Activated naive CD4-positive, alpha-beta T cell treated with anti-CD3 and anti-CD28 coated beads, Interleukin-2, amount 10 ng/mL, durations not matched to agents 7 days and 5 days (primary cell): ENCODE measurements around the gene JAML.
"Not testable (repeated sequence)": the region's sequence is repeated elsewhere in the genome, so short reads cannot be mapped to it uniquely, and the experiment has no call there.

Experiments used
- CTCF ChIA-PET: fragments of 350-600 bp; sonication (Branson Sonifier 250); formaldehyde crosslinking; loops from one replicate; lab custom pipeline; 2021; ENCODE audit warnings: antibody characterized with exemption; lab: Charles Lee
- DNase-seq: peaks from one replicate; pipeline ENCODE4 v3.0.0-alpha.2; 2020
- H3K27ac Mint-ChIP-seq: one replicate; pipeline ENCODE4 v1.8.0; 2021; ENCODE audit warnings: mild to moderate bottlenecking, moderate library complexity, mixed read lengths
- H3K27me3 Mint-ChIP-seq: one replicate; pipeline ENCODE4 v1.8.0; 2021; ENCODE audit warnings: mild to moderate bottlenecking, mixed read lengths
- H3K36me3 Mint-ChIP-seq: one replicate; pipeline ENCODE4 v1.8.0; 2021; ENCODE audit warnings: mixed read lengths
- H3K4me1 Mint-ChIP-seq: one replicate; pipeline ENCODE4 v1.8.0; 2021; ENCODE audit warnings: mixed read lengths
- H3K4me3 Mint-ChIP-seq: one replicate; pipeline ENCODE4 v1.8.0; 2021; ENCODE audit warnings: mild to moderate bottlenecking, moderate library complexity, mixed read lengths
- H3K9me3 Mint-ChIP-seq: one replicate; pipeline ENCODE4 v1.8.0; 2021; ENCODE audit warnings: mixed read lengths

JAML gene

DNA sequence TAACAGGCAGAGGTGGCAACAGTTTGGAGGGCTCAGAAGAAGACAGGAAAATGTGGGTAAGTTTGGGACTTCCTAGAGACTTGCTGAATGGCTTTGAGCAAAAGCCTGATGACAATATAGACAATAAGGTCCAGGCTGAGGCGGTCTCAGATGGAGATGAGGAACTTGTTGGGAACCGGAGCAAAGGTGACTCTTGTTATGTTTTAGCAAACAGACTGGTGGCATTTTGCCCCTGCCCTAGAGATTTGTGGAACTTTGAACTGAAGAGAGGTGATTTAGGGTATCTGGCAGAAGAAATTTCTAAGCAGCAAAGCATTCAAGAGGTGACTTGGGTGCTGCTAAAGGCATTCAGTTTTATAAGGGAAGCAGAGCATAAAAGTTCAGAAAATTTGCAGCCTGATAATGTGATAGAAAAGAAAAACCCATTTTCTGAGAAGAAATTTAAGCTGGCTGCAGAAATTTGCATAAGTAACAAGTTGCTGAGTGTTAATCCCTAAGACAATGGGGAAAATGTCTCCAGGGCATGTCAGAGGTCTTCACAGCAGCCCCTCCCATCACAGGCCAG is 33.8 kb downstream of the JAML start:
- H3K27ac Mint-ChIP-seq, CTCF ChIA-PET, H3K4me1 Mint-ChIP-seq, DNase-seq, H3K4me3 Mint-ChIP-seq: not testable (repeated sequence)
- peaks cover 47% of the 10 kb centered on the region for H3K27me3 Mint-ChIP-seq
- peaks cover 34% of the 10 kb centered on the region for H3K36me3 Mint-ChIP-seq
- H3K9me3 Mint-ChIP-seq, result peaks cover 17% of the 10 kb centered on the region

DNA sequence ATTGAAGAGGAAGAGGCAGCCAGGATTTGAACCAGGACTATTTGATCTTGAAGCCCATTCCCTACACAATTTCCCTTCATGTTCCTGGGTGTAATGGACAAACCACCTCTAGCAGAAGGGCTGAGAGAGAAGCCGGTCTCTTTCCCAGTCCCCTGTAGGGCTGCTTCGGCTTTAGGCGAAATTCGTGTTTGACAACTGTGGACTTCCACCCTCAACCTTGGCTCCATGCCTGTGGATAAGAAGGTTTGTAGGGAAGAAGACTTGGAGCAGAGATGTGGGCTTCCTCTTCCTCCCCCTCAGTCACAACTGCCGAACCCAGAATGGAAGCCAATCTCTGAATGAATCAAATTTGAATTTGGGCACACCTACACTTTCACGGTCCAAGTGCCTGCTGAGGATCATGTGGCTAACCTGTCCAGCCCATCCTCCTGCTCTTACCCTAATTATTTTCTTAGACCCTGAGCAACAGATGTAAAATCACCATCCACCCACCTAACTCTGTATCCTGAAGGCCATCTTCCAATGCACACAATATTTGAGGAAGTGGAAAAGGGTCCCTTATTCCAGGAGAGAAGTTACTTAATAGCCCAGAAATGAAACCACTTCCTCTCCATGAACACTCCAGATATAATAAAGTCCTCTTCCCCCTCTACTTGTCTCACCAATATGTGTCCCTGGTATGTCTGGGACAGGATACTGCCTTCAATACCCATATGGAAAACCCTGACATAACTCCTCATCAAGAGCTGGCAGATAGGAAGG is 38.3 kb downstream of the JAML start:
- no peak for DNase-seq
- no peaks in the 10 kb centered on the region for H3K4me1 Mint-ChIP-seq
- no peak overlapping the region for H3K27ac Mint-ChIP-seq
- no peak overlapping the region for H3K4me3 Mint-ChIP-seq
- CTCF ChIA-PET, result interaction anchor here (2.7 kb wide), 1 partner anchor 15 kb away, joined by 14 read pairs; no protein-coding TSS in a partner anchor
- H3K36me3 Mint-ChIP-seq, result peaks cover 4% of the 10 kb centered on the region
- H3K9me3 Mint-ChIP-seq, result peaks cover 8% of the 10 kb centered on the region
- H3K27me3 Mint-ChIP-seq, result peaks cover 72% of the 10 kb centered on the region

DNA sequence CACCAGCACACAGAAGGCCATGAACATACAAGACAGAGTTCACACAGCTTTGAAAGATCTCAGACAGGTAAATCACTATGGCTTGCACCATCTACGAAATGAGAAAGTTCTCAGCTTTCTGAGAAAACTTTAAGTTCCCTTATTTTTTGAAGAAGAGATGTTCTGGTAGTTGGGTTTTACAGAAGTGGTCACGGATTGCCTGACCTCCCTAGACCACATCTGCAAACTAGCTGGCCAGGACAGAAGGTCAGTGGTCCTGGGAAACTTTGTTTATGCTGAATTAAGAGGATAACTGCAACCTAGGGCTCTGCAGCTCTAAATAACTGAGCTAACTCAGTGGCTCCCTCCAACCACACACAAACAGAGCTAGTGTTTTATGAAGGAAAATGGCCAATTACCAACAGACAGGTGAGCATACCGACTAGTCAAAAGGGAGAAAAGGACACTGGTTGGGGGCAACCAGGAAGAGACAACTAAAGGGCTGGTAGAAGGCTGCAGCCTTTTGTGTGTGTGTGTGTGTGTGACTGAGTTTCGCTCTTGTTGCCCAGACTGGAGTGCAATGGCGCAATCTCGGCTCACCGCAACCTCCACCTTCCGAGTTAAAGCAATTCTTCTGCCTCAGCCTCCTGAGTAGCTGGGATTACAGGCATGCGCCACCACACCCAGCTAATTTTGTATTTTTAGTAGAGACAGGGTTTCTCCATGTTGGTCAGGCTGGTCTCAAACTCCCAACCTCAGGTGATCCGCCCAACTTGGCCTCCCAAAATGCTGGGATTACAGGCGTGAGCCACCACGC is 39.8 kb downstream of the JAML start:
- Mint-ChIP-seq H3K27ac (no peak overlapping the region), H3K36me3 (no peaks in the 10 kb centered on the region), H3K4me1 (no peaks in the 10 kb centered on the region), H3K4me3 (no peak overlapping the region), H3K27me3 (peaks cover 75% of the 10 kb centered on the region), H3K9me3 (no peaks in the 10 kb centered on the region)
- CTCF ChIA-PET, result interaction anchor here (0.9 to 2.7 kb wide), 5 partner anchors 9 to 111 kb away, joined by 3 to 14 read pairs (median 5); no protein-coding TSS in a partner anchor
- no peak for DNase-seq

DNA sequence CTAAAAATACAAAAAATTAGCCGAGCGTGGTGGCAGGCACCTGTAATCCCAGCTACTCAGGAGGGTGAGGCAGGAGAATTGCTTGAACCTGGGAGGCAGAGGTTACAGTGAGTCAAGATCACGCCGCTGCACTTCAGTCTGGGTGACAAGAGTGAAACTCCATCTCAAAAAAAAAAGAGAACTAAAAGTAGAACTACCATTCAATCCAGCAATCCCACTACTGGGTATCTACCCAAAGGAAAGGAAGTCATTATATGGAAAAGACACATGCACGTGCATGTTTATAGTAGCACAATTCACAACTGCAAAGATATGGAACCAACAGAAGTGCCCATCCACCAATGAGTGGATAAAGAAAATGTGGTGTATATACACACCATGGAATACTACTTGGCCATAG is 41.1 kb downstream of the JAML start:
- H3K9me3 Mint-ChIP-seq, H3K36me3 Mint-ChIP-seq, DNase-seq, H3K4me1 Mint-ChIP-seq, H3K27ac Mint-ChIP-seq, H3K4me3 Mint-ChIP-seq: not testable (repeated sequence)
- peaks cover 67% of the 10 kb centered on the region for H3K27me3 Mint-ChIP-seq
- CTCF ChIA-PET, result interaction anchor here (0.9 to 2.7 kb wide), 4 partner anchors 12 to 112 kb away, joined by 3 to 14 read pairs (median 4); no protein-coding TSS in a partner anchor

DNA sequence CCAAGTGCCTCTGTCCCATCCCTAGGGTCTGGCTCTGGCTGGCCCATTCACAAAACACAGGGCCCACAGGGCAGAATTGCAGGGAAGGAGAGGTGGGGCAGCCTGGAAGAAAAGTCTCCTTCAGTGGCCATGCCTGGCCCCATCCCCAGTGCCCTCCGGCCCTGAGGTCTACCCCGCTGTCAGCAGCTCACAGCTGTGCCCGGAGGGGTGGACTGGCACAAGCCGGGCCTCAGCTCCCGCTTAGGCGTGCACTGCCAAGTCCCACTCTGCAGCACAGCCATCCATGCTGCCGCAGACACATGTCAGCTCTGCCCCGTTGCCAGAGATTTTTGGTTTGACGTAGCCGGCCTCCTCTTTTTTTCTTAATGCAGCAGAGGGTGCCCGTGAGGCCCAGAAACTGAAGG is 44.5 kb downstream of the JAML start:
- DNase-seq, result peak; percentile 32
- CTCF ChIA-PET, result interaction anchor here (0.8 to 3.4 kb wide), 5 partner anchors 9 to 407 kb away, joined by 3 to 29 read pairs (median 5); no protein-coding TSS in a partner anchor
- no peaks in the 10 kb centered on the region for H3K36me3 Mint-ChIP-seq

DNA sequence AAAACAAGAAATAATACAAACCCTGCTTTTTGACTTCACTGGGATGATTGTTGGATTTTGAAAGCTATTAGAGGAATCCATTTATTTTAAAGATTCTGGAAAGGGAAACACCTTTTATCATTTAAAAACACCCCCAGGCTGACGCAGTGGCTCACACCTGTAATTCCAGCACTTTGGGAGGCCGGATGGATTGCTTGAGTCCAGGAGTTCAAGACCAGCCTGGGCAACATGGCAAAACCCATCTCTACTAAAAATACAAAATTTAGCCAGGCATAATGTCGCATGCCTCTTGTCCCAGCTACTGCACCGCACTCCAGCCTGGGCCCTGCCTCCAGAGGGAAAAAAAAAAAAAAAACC is 48.1 kb downstream of the JAML start:
- Mint-ChIP-seq H3K36me3 (no peaks in the 10 kb centered on the region), H3K4me1 (no peaks in the 10 kb centered on the region), H3K27ac (no peak overlapping the region), H3K9me3 (no peaks in the 10 kb centered on the region), H3K27me3 (peaks cover 71% of the 10 kb centered on the region), H3K4me3 (no peak overlapping the region)
- CTCF ChIA-PET, result interaction anchor here (1.1 to 2.1 kb wide), 2 partner anchors 22 to 33 kb away, joined by 3 to 5 read pairs; no protein-coding TSS in a partner anchor
- DNase-seq, result no peak

More for the DNA sequence above, 44.5 kb downstream of the JAML start:
- Mint-ChIP-seq H3K27ac (no peak overlapping the region), H3K4me1 (no peaks in the 10 kb centered on the region), H3K27me3 (peaks cover 68% of the 10 kb centered on the region), H3K4me3 (no peak overlapping the region), H3K9me3 (no peaks in the 10 kb centered on the region)

DNA sequence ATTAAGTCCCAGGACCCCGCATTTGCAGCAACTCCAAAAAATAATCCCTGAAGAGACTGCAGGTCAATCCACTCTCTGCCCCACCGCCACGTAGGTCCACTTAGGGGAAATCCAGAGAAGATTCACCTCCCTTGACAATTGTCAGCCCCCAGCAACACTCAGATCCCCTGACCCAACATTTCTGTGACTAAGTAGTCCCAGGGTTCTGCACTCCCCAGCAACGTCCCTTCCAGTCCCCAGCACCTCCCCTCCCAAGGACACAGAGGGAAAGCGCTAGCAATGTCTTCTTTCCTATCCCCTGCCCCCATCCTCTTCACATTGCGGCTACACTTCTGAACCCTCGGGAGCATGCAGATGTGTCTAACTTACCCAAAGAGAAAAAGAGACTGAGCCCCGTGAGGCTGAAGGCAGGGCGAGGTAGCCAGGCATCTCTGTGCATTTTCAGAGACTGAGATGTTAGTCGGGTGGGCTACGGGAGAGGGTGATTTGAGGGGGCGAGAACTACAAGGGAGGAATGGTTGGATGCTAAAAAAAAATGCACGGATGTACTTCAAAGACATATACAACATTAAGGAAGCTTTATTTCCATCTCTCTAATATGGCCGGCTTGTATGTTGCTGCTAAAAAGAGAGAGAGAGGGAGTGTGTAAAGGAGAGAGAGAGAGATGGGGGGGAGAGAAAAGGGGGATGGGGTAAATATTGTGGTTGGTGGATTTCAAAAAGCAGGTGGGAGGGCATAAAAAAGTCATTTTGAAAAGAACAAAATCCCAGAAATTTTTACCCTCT is 48.6 kb downstream of the JAML start, which contains the start of gene SCN2B:
Gene SCN2B (minus strand): TSS at position 647 of the 785 bp plus-strand sequence. CDS start 208 bp downstream, at position 439.
- CTCF ChIA-PET, result interaction anchor here (2.1 kb wide), 1 partner anchor 22 kb away, joined by 5 read pairs; no protein-coding TSS in a partner anchor
- no peaks in the 10 kb centered on the region for H3K36me3 Mint-ChIP-seq
- no peak for DNase-seq
- H3K27me3 Mint-ChIP-seq, result peaks cover 74% of the 10 kb centered on the region
- H3K4me3 Mint-ChIP-seq, result no peak within 1 kb of the TSS
- no peak within 1 kb of the TSS for H3K27ac Mint-ChIP-seq
- no peaks in the 10 kb centered on the region for H3K4me1 Mint-ChIP-seq
- H3K9me3 Mint-ChIP-seq, result no peaks in the 10 kb centered on the region

DNA sequence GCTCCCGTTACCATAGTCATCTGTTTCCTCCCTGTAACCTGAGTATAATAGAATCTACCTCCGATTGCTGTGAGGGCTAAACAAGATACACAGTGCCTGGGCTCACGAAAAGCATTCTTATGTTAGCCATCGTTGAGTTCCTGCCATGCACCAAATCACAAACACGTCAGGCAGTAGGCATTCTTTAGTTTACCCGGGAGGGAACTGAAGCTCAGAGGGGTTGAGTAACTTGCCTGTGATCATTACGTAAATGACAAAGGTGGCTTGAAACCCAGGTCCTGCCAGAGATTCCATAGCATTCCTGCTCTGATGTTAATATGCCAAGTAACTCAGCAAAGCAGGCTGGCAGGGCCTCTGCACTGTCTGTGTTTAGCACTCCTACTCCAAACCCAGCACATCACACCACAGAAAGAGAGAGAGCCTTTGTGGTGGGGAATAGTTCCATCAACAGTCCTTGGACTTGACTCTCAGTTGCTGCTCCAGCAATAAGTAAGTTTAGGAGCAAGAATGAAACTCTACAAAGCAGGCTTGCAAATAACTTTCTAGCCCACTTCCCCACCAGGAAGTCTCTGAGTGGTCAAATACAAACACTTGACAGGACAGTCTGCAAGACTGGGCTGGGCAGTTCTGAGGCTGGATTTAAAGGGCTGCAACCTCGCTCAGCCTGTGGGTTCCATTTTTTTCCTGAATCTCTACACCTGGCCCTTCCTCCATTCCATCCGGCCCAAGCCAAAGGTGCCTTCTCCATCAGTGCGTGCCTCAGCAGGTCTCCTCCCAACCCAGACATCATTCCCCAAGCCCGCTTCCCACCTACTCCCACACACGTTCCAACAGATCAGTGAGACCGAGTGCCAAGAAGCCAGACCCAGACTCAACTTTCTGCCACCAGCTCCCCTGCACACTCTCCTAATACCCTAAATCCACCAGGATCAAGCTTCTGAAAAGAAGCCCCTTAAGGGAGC is 49.5 kb downstream of the JAML start:
- H3K36me3 Mint-ChIP-seq, result no peaks in the 10 kb centered on the region
- no peak overlapping the region for H3K27ac Mint-ChIP-seq
- DNase-seq, result no peak
- no peaks in the 10 kb centered on the region for H3K9me3 Mint-ChIP-seq
- CTCF ChIA-PET, result no interaction called here
- peaks cover 73% of the 10 kb centered on the region for H3K27me3 Mint-ChIP-seq
- H3K4me3 Mint-ChIP-seq, result no peak overlapping the region
- no peaks in the 10 kb centered on the region for H3K4me1 Mint-ChIP-seq

DNA sequence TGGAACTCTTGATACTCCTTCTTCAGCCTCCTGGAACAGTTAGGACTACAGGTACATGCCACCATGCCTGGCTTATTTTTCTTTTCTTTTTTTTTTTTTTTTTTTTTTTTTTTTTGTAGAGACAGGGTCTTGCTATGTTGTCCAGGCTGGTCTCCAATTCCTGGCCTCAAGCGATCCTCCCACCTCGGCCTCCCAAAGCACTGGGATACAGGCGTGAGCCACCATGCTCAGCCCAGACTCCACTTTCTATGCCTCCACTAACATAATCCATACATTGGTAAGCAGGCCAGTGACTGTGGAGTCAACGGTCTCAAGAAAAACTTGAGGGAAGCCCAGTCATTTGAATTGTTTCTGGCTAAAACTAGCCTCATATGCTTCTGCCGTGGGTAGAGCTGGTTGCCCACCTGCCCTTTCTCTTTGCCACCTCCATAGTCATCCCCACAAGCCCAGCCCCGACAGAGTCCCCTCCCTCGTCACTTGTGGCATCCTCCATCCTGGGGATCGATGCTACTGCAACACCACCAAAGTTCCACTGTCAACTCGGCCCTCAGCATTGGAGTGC is 50.7 kb downstream of the JAML start:
- H3K27ac Mint-ChIP-seq, result no peak overlapping the region
- H3K9me3 Mint-ChIP-seq, result no peaks in the 10 kb centered on the region
- H3K4me3 Mint-ChIP-seq, result no peak overlapping the region
- DNase-seq, result no peak
- H3K4me1 Mint-ChIP-seq, result no peaks in the 10 kb centered on the region
- CTCF ChIA-PET, result interaction anchor here (1.1 kb wide), 1 partner anchor 117 kb away, joined by 3 read pairs; no protein-coding TSS in a partner anchor
- no peaks in the 10 kb centered on the region for H3K36me3 Mint-ChIP-seq
- H3K27me3 Mint-ChIP-seq, result peaks cover 76% of the 10 kb centered on the region

DNA sequence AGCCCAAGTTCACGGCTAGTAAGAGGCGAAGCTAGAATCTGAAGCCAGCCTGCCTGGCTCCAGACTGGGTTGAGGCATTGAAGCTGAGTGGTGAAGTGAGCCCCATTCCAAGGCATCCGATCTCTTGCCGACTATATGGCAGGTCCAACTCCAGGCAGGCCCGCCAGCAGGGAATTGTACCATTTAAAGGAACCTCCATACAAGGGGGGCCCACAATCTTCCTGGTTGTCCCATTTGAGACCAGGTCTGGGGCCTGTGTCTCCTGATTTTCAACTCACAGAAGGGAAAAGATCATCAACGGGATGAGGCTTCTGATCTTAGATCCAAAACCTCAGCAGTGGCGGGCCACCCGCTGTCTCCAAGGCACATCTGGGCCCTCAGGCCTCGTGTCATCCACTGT is 52.5 kb downstream of the JAML start:
- Mint-ChIP-seq H3K9me3 (no peaks in the 10 kb centered on the region), H3K27me3 (peaks cover 80% of the 10 kb centered on the region), H3K36me3 (no peaks in the 10 kb centered on the region), H3K4me1 (no peaks in the 10 kb centered on the region), H3K4me3 (no peak overlapping the region), H3K27ac (no peak overlapping the region)
- CTCF ChIA-PET, result interaction anchor here (0.7 to 6.7 kb wide), 24 partner anchors 9 to 757 kb away, joined by 3 to 96 read pairs (median 6); partner anchors contain the start of gene SCN4B
- no peak for DNase-seq

DNA sequence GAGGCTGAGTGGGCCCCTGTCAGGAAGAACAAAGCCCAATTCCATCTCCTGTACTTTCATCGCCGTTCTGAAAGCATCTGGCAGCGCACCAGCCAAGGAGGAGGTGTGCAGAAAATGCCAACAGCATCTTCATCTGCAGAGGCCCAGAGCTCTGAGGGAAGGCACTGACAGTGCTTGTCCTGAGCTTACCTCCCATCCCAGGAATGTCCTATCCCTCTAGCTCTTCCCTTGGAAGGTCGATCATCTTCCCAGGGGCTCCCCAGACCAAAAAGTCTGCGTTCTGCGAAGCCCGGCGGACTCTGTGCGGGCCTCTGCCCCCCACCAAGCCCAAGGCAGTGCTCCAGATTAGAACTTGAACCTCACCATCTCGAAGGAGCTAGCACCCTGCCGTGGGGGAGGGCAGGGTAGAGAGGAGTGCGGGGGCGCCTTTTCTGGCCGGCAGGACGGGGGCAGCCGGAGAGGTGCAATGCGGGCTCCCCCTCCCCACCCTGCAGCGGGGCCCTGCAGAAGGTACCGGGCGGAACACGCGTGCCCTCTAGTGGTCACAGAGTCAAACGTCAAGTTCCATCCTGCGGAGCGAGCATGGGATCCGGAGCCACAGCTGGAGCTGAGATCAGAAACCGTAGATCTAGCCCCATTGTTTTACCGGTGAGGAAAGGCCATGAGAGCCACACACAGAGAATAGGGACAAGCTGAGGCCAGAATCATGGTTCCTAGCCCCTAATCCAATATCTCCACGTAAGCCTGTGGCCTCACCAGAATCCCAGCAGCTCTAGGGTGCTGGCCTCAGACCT is 53.3 kb downstream of the JAML start:
- H3K9me3 Mint-ChIP-seq, result no peaks in the 10 kb centered on the region
- no peaks in the 10 kb centered on the region for H3K4me1 Mint-ChIP-seq
- CTCF ChIA-PET, result interaction anchor here (0.6 to 6.7 kb wide), 38 partner anchors 8 to 756 kb away, joined by 3 to 96 read pairs (median 4); partner anchors contain the start of genes MPZL2 and SCN4B
- peaks cover 80% of the 10 kb centered on the region for H3K27me3 Mint-ChIP-seq
- DNase-seq, result peak; percentile 83
- H3K4me3 Mint-ChIP-seq, result no peak overlapping the region
- H3K36me3 Mint-ChIP-seq, result no peaks in the 10 kb centered on the region
- no peak overlapping the region for H3K27ac Mint-ChIP-seq
